ENCODE results near the gene ZC4H2.
"Not testable (repeated sequence)": the region's sequence is repeated elsewhere in the genome, so short reads cannot be mapped to it uniquely, and the experiment has no call there.

The ZC4H2 gene

GRCh38 chrX:64975989-64976672 is at the start of gene ZC4H2:
Gene ZC4H2 (minus strand): TSS chrX:64976450. CDS start chrX:64976377, 73 bp downstream.
- peak; percentile 0 to 83 (median 49) for DNase-seq

GRCh38 chrX:65017451-65017850 is 41.2 kb upstream of the ZC4H2 start:
- no peak for DNase-seq

- no peak for DNase-seq
Measured at GRCh38 chrX:65014230-65014629, 38.0 kb upstream of the ZC4H2 start.

GRCh38 chrX:65009459-65009858 is 33.2 kb upstream of the ZC4H2 start:
- no peak for DNase-seq

- not testable (repeated sequence) for DNase-seq
Measured at GRCh38 chrX:65002208-65002607, 26.0 kb upstream of the ZC4H2 start.

GRCh38 chrX:64996805-64997204 is 20.6 kb upstream of the ZC4H2 start:
- no peak for DNase-seq

- DNase-seq: no peak
Measured at GRCh38 chrX:64994131-64994798, 18.0 kb upstream of the ZC4H2 start.

GRCh38 chrX:64977830-64978229 is 1.6 kb upstream of the ZC4H2 start:
- DNase-seq: no peak

GRCh38 chrX:64977051-64977450 is 801 bp upstream of the ZC4H2 start:
- no peak for DNase-seq

- peak in 5 of 51 donors; percentile 0 to 16 (median 5) for DNase-seq
Measured at GRCh38 chrX:64976673-64977040, 407 bp upstream of the ZC4H2 start.

- DNase-seq: peak in 35 of 51 donors; percentile 0 to 35 (median 4)
Measured at GRCh38 chrX:64975491-64975890, 759 bp downstream of the ZC4H2 start.

- DNase-seq: no peak
Measured at GRCh38 chrX:64925480-64925879, 50.8 kb downstream of the ZC4H2 start.

GRCh38 chrX:64908121-64908520 is 68.1 kb downstream of the ZC4H2 start:
- no peak for DNase-seq

GRCh38 chrX:64894454-64895038 is 81.7 kb downstream of the ZC4H2 start:
- DNase-seq: peak in 4 of 51 donors; percentile 0 to 13 (median 1)

GRCh38 chrX:64885850-64886249 is 90.4 kb downstream of the ZC4H2 start:
- no peak for DNase-seq

GRCh38 chrX:64878709-64879108 is 97.5 kb downstream of the ZC4H2 start:
- DNase-seq: not testable (repeated sequence)

- no peak for DNase-seq
Measured at GRCh38 chrX:64867217-64867616, 109.0 kb downstream of the ZC4H2 start.

All from hypothalamus (tissue), 51 donors.